Sigmoid colon (tissue), 7 donors: ENCODE results near the gene RELL1. TPM values are rescaled to one million over a fixed set of nuclear protein-coding genes. Genes with fewer than 3 reads are reported as not detected.

Source experiments
- DNase-seq: peaks from one replicate; pipeline ENCODE4 v3.0.0-alpha.2; 2019
- H3K27ac ChIP-seq, 4 donors: fragments of 200-600 bp; sonication (generic); one replicate each; pipeline ENCODE4 v1.5.1; 2016 to 2019; ENCODE audit warnings: mild to moderate bottlenecking in 1 of 4
- H3K27me3 ChIP-seq, 3 donors: fragments of 200-600 bp; sonication (generic); one replicate each; pipeline ENCODE4 v1.5.1; 2019; ENCODE audit warnings: mild to moderate bottlenecking in 1 of 3
- H3K36me3 ChIP-seq, 4 donors: fragments of 200-600 bp; sonication (generic); one replicate each; pipeline ENCODE4 v1.5.1; 2016 to 2019
- H3K4me1 ChIP-seq, 4 donors: fragments of 200-600 bp; sonication (generic); one replicate each; pipeline ENCODE4 v1.5.1; 2017 to 2019
- H3K4me3 ChIP-seq, 4 donors: fragments of 200-600 bp; sonication (generic); one replicate each; pipeline ENCODE4 v1.5.1; 2017 to 2019; ENCODE audit warnings: mild to moderate bottlenecking in 2 of 4, moderate library complexity in 1 of 4
- H3K9me3 ChIP-seq, 4 donors: fragments of 200-600 bp in 3 of 4; sonication (generic) in 3 of 4; one replicate each; pipeline versions ENCODE4 v1.5.1 to v1.6.1; 2013 to 2019
- CTCF ChIP-seq, 4 experiments: fragments of 450-650 bp in 3 of 4; fragments of 200-600 bp in 1 of 4; IDR thresholded peaks; one replicate each; pipeline ENCODE4 v1.5.1; 2016 to 2019; ENCODE audit warnings: antibody characterized with exemption in 4 of 4, mild to moderate bottlenecking in 3 of 4, moderate library complexity in 2 of 4
- EP300 ChIP-seq, 4 donors: sonication (generic); formaldehyde crosslinking; IDR thresholded peaks; one replicate each; pipeline ENCODE4 v1.6.1; 2017; ENCODE audit warnings: antibody characterized with exemption in 4 of 4
- POLR2A ChIP-seq, 2 donors: fragments of 450-650 bp; IDR thresholded peaks; one replicate each; pipeline ENCODE4 v1.6.1; 2016; ENCODE audit warnings: antibody characterized with exemption in 2 of 2, mild to moderate bottlenecking in 2 of 2, moderate library complexity in 2 of 2
- POLR2AphosphoS5 ChIP-seq, 4 donors: sonication (generic); formaldehyde crosslinking; IDR thresholded peaks; one replicate each; pipeline ENCODE4 v1.6.1; 2017; ENCODE audit warnings: antibody characterized with exemption in 4 of 4
- WGBS, 2 donors: extraction: QIAGEN DNeasy Blood & Tissue Kit; methylation state at CpG; one replicate each; pipeline ENCODE4 v1.1.7; 2013; 5-methylcytosine and 5-hydroxymethylcytosine counted together
- intact Hi-C: fragments of 100-400 bp; cut with DNase I; formaldehyde crosslinking; loops from one replicate; pipeline ENCODE4 v1.15.1; 2023
- polyA plus RNA-seq, 3 donors: library from polyadenylated mRNA; stranded (reverse); fragments of 200-250 nt; gene quantifications; one replicate each; pipeline ENCODE4 v1.2.3, GENCODE V29; 2013
- total RNA-seq, 4 donors: library from RNA; depleted of rRNA; stranded (reverse); fragments of >200 nt; gene quantifications; one replicate each; pipeline ENCODE4 v1.1.0, GENCODE V29; 2016
- donor health status: healthy with polysubstance abuse.
- donor health status: Bipolar disorder and iron deficiency.
- donor health status: healthy.

The RELL1 gene
- total and polyA plus RNA-seq, 7 donors: 4.2 to 63.2 (median 38.8) TPM

DNA sequence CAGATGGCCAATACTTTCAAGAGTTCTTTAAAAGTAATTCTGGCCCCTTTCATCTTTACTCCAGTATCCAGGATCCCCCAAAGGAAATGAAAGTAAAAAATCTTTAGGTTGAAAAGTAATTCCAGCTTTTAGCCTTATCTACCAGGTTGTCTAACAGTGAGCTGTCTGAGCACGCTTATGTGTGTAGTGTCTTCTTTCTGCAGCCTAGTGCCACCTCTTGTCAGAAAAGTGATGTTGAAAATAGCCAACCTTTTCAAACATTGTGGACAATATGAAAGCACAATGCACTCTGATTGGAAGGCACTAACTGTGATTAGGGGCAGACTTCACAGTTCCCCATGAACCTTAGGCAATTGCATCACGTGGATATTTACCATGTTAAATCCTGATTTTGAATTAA lies 92.1 kb downstream of the RELL1 start:
- no peaks in the 10 kb centered on the region for H3K4me1 ChIP-seq
- H3K9me3 ChIP-seq: no peaks in the 10 kb centered on the region
- TF ChIP-seq POLR2A (IDR thresholded peaks at IDR 0.05) (no peak), POLR2AphosphoS5 (IDR thresholded peaks at IDR 0.05) (no peak), EP300 (IDR thresholded peaks at IDR 0.05) (no peak), CTCF (IDR thresholded peaks at IDR 0.05) (no peak)
- H3K36me3 ChIP-seq: no peaks in the 10 kb centered on the region
- H3K27me3 ChIP-seq: no peaks in the 10 kb centered on the region
- no peak overlapping the region for H3K27ac ChIP-seq
- no peak for DNase-seq
- 43 to 69% methylated on average over 2 of the region's 2 CpGs for WGBS, 2 donors
- no peak overlapping the region for H3K4me3 ChIP-seq
- intact Hi-C loops: no loop called here

DNA sequence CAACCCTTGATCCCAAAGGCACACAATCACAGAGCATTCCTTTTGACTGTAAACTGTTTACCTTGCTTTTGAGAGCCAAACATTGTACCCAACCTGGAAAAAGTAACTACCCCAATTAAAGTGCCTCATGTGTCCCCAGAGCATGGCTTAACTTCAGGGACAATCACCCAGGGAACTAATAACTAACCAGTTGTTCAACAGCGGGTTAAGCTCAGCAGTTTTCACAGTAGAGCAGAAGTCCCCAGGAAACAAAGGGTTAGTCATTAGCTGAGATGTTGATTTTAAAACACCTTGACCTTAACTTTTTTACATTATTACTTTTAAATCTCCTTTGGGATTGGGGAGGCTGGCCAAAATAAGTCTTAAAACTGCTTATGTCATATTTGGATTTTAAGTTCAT lies 94.8 kb downstream of the RELL1 start:
- no peak overlapping the region for H3K27ac ChIP-seq
- no peaks in the 10 kb centered on the region for H3K9me3 ChIP-seq
- WGBS, 2 donors: 40 to 45% methylated on average over 1 of the region's 1 CpG
- no peaks in the 10 kb centered on the region for H3K27me3 ChIP-seq
- H3K4me3 ChIP-seq: no peak overlapping the region
- TF ChIP-seq CTCF (IDR thresholded peaks at IDR 0.05) (no peak), POLR2A (IDR thresholded peaks at IDR 0.05) (no peak), POLR2AphosphoS5 (IDR thresholded peaks at IDR 0.05) (no peak), EP300 (IDR thresholded peaks at IDR 0.05) (no peak)
- DNase-seq: no peak
- intact Hi-C loops: no loop called here
- no peaks in the 10 kb centered on the region for H3K4me1 ChIP-seq
- H3K36me3 ChIP-seq: no peaks in the 10 kb centered on the region

DNA sequence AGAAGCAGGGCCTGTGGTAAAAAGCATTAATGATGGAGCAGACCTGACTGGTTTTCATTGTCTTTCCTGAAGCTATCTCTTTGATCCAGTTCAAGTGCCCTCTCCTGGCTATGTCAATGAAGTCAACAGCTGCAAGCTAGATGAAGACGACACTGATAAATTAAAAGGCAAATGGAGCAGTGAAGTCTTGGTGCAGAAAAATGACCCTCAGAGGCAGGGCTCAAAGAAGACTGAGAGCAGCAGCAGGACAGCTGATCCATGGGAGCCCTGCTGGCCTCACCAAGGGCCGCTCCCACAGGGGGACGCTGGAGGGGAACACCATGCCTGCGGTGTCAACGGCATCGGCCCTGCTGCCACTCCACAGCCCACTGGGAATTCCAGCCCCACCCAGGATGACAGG lies 96.2 kb downstream of the RELL1 start:
- Histone ChIP-seq H3K27me3 (no peaks in the 10 kb centered on the region), H3K4me1 (no peaks in the 10 kb centered on the region), H3K4me3 (no peak overlapping the region), H3K36me3 (no peaks in the 10 kb centered on the region), H3K27ac (no peak overlapping the region), H3K9me3 (no peaks in the 10 kb centered on the region)
- WGBS, 2 donors: 92 to 93% methylated on average over 6 of the region's 6 CpGs
- no peak for DNase-seq
- intact Hi-C loops: no loop called here
- TF ChIP-seq EP300 (IDR thresholded peaks at IDR 0.05) (no peak), POLR2AphosphoS5 (IDR thresholded peaks at IDR 0.05) (no peak)

GRCh38 chr4:37588150-37588549 lies 98.0 kb downstream of the RELL1 start:
- no peak for TF ChIP-seq POLR2AphosphoS5 (IDR thresholded peaks at IDR 0.05)
- no peak for TF ChIP-seq EP300 (IDR thresholded peaks at IDR 0.05)
- no peak for TF ChIP-seq CTCF (IDR thresholded peaks at IDR 0.05)
- TF ChIP-seq POLR2A (IDR thresholded peaks at IDR 0.05): no peak
- H3K9me3 ChIP-seq: no peaks in the 10 kb centered on the region
- no peaks in the 10 kb centered on the region for H3K4me1 ChIP-seq
- no peaks in the 10 kb centered on the region for H3K27me3 ChIP-seq
- no peaks in the 10 kb centered on the region for H3K36me3 ChIP-seq
- intact Hi-C loops: no loop called here
- no peak overlapping the region for H3K4me3 ChIP-seq
- no peak overlapping the region for H3K27ac ChIP-seq
- 93 to 95% methylated on average over 9 of the region's 9 CpGs for WGBS, 2 donors
- DNase-seq: no peak

- no peak for TF ChIP-seq POLR2AphosphoS5 (IDR thresholded peaks at IDR 0.05)
- TF ChIP-seq EP300 (IDR thresholded peaks at IDR 0.05): no peak
- no peak for TF ChIP-seq POLR2A (IDR thresholded peaks at IDR 0.05)
- TF ChIP-seq CTCF (IDR thresholded peaks at IDR 0.05): no peak
- no peaks in the 10 kb centered on the region for H3K9me3 ChIP-seq
- H3K36me3 ChIP-seq: no peaks in the 10 kb centered on the region
- H3K4me1 ChIP-seq: no peaks in the 10 kb centered on the region
- H3K4me3 ChIP-seq: no peak overlapping the region
- no peaks in the 10 kb centered on the region for H3K27me3 ChIP-seq
- DNase-seq: no peak
- WGBS, 2 donors: 47% methylated on average over 6 of the region's 6 CpGs
- intact Hi-C loops: no loop called here
- no peak overlapping the region for H3K27ac ChIP-seq
Observed at GRCh38 chr4:37586194-37586593, 100.0 kb downstream of the RELL1 start.
